HG03432 (cell line): ENCODE results near the gene RUNX1.

ENCODE experiments used
- ATAC-seq: cut with Tn5 transposase; IDR thresholded peaks from one replicate; pipeline ENCODE4 v1.9.1; 2021; ENCODE audit warnings: mild to moderate bottlenecking, moderate library complexity; ENCODE audit not compliant: unreplicated experiment

RUNX1 gene

DNA sequence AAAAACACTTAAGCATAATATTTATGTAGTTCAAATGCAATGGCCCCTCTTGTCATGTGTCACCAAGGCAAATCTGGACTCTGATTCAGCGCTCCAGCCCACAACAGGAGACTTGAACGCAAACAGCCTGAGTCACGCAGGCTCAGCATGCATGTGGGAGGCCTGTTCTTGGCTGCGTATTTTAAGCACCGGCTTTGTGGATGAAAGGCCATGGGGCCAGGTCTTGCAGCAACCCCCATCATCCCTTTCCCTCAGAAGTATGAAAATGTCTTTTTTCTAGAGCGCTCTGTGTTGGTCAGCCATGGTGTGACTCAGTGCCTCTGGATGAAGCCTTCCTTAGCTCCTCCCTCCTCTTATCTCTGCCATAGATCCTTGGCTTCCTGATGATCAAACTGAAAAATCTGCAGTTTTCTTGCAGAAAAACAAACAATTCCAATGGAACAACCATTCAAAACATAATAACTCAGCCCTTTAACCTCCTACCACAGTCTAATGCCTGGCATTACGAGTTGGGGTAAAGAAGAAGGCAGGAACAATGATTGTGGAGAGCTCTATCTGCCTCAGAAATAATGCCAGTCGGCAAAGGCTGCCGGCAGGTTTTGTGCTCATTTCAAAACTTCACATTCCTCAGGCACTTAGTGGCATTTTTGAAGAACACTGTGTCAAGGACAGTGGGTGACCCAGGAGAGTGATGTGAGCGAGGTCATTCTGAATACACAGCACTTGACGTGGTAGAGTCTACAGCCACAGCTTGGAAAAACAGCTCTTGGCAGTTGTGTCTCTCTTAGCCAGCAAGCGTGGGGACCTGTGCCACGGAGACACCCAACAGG is 212.8 kb downstream of the RUNX1 start:
- no peak for ATAC-seq

DNA sequence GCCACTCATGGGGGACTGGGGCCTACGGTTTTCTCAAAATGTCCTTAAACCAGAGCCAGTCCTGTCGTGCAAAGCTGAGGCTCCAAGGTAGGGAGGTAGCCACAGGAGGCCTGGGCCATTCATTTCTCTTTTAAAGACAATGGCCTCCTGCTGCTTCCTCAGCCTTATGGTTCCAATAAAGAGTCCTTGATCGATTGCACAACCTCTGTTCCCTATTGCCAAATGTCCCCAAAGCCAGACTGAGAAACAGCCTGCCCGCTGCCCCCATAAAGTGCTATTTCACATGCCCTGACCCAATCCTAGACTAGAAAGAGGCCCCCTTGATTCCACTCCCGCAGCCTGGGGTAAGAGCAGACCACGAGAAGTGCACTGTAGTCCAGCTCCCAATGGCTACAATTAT is 213.6 kb downstream of the RUNX1 start:
- no peak for ATAC-seq

DNA sequence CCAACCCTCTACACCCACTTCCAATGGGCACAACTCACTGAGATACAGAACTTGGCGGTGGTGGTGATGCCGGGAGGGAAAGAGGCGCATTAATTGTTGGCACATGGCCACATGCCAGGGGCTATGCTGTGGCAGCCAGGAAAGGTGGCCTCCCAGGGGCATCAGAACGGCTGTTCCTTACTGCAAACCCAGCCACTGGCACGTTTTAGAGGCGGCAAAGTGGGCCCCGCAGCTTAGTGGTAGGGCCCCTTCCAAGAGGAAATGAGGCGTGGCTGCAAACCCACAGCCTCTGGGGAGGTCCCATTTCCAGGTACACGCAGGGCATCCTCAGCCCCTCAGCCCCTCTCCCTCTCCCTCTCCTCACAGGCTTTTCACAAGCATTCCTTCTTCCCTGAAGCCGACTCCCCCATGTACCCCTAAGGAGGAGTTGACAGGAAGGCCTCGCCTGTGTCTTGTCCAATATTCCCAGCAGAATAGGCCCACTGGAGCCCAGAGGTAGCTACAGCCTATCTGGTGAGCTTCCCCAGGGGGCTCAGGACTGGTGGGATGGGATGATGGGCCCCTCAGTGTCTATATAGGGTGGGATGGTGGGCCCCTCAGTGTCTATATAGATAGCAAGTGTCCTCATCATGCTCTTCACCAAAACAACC is 214.1 kb downstream of the RUNX1 start:
- ATAC-seq, result no peak

DNA sequence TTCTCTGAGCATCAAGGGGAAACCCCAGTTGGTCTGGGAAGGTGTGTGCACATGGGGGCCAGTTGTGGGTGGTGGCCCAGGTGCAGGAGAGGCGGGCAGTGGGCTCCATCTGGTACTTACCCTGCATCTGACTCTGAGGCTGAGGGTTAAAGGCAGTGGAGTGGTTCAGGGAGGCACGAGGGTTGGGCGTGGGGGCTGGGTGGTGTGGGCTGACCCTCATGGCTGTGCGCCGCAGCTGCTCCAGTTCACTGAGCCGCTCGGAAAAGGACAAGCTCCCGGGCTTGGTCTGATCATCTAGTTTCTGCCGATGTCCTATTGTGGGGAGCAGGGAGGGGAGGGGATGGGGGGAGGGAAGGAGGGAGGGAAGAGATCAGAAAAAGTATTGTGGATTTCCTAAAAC is 214.8 kb downstream of the RUNX1 start:
- ATAC-seq, result no peak

DNA sequence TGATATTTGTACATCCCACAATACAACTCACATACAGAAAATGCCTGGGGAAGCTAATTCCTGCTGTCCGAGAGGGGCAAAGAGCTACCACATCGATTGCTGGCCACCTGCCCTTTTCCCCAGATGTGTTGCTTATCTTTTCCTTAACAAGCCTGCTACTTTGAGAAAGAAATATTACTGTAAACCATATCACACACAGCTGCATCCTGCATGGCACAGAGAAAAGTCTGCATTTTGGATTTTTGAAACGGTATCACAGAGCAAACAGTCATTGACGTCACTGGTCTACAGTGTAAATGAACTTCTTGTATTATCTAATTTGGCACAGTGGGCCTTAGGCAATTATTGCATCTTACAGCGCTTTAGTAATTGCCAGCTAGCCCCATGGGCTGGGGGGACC is 215.6 kb downstream of the RUNX1 start:
- ATAC-seq, result no peak

DNA sequence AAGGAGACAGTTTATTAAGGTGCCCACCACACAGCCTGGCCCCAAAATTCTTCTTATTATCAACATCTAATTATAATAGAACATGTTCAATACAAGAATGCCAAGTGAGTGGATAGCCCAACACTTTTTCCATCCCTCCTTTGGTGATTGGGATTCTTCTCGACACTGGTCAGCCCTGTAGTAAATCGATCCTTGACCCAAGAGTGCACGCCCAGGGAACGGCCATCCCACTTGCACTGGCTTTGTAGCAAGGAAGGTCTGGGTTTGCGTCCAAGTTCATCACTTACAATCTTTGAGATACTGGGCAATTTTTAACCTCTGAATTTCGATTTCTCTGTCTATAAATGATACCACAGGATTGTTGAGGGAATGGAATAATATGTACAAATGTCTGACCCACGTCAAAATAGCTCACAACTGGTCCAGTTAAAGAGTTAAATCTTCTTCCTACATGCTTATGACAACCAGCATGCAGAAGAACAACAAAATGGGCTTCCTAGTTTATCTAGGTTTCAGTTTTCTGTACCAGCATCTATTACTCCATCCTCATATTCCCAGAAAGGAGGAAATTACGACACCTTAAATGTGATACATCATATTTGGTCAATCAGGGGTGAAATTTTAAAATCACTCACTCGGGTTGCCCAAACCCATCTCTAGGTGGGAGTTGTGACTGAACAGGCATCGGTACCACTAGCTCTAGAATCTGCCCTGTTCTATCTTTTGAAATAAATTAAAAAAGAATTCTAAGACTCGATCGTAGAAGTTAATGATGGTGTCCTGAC is 218.5 kb downstream of the RUNX1 start:
- no peak for ATAC-seq

DNA sequence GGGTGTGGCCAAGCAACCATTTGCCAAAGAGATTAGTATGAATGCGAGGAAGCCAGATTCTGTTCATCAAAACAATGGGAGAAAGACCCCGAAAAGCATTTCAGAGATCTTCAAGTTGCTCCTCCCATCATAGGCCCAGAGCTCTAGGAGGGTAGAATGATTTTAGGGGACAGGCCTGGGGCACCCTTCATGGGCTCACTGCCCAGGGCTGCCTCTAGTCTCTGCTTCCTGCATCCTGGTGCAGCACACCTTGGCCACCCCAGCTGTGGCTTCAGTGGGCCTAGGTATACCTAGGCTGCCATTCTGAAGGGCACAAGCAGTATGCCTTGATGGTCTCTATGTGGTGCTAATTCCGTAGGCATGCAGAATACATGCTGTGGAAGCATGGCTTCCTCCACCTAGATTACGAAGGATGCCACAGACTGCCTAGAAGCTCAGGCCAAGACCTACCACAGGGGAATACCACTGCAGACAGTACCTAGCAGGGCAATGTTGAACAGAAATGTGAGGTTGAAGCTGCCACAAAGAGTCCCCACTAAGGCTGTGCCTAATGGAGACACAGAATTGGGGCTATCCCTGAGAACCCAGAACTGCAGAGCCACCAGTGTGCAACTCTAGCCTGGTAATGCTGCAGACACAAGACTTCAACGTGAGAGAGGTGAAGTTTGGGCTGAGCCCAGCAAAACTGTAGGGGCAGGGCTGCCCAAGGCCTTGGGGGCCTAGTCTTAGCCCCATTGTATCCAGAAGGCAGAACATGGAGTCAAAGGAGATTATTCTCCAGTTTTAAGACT is 221.5 kb downstream of the RUNX1 start:
- ATAC-seq, result no peak

DNA sequence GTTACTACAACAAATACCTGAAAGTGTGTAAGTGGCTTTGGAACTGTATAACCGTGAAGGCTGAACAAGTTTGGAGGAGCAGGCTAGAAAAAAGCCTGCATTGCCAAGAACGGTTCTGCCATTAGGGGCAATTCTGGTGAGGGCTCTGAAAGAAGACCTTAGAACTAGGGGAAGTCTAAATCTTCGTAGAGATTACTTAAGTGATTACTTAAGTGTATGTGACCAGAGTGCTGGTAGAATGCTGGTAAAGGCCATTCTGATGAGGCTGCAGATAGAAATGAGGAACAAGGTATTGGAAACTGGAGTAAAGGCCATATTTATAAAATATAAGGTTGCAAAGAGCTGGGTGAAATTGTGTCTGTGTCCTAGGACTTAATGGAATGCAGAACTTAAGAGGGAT is 222.3 kb downstream of the RUNX1 start:
- no peak for ATAC-seq

DNA sequence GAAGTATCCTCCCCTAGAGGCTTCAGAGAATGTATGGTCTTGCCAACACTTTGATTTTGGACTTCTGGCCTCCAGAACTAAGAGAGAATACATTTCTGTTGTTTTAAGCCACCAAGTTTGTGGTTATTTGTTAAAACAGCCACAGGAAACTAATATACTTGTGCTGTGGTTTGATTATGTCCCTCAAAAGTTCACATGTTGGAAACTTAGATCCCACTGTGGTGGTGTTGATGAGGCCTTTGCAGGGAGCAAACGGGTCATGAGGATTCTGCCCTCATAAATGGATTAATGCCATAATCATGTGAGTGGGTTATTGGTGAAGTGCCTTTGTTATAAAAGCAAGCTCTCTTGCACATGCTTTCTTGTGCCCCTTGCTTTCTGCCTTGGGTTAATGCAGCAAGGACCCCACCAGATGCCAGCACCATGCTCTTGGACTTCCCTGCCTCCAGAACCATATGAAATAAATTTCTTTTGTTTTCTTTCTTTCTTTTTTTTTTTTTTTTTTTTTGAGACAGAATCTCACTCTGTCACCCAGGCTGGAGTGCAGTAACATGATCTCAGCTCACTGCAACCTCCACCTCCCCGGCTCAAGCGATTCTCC is 223.1 kb downstream of the RUNX1 start:
- no peak for ATAC-seq

DNA sequence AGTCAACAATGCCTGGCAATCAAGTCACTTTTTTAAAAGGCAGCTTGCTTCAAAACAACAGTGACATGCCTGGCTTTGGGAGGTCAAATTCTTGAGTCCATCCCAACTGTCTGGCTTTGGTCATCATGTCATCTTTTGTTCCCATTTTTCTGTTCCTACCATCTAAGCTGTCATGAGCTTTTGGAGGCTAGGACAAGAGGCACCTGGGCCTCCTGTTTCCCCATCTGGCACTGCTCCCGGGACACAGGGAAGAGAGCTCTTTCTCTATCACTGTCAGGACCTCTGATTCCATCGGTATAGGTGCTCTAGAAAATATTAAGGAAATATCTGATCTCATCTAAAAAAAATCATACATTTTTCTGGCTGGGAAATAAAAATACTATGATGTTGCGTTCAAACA is 224.0 kb downstream of the RUNX1 start:
- ATAC-seq, result no peak

DNA sequence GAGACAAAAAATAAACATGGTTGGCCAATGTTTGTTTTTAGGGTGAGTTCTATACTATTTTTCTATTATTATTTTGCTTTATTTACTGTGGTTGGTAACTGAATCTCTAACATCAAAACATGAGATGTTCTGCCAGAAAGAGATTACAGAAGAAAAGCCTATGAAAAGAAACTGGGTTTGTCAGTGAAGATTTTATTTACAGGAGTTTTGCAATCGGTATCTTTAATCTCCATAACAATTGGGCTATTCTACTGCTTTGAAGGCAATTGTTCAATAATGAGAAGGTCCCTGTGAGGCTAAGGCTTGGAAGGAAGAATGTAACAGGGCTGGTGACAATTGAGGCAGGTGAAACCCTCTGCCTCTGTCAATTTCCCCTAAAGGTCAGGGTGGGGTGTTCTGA is 224.8 kb downstream of the RUNX1 start:
- ATAC-seq, result no peak

DNA sequence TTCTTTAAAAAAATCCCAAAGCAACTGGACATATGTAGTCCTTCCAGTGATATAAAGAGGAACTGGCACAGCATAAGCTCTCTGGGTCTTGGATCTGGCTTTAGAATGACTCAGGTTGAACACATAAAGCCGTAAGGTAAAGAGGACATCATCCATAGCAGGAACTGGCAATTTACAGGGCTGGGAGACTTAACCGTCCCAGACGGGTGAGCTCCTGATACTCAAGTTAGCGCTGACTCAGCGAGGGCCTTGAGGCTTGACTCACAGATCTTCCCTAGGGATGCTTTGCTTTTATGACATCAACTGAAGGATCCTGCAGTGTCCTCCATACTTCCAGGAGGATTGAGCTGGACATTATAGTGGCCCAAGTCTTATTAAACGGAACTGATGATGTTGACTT is 226.2 kb downstream of the RUNX1 start:
- no peak for ATAC-seq

DNA sequence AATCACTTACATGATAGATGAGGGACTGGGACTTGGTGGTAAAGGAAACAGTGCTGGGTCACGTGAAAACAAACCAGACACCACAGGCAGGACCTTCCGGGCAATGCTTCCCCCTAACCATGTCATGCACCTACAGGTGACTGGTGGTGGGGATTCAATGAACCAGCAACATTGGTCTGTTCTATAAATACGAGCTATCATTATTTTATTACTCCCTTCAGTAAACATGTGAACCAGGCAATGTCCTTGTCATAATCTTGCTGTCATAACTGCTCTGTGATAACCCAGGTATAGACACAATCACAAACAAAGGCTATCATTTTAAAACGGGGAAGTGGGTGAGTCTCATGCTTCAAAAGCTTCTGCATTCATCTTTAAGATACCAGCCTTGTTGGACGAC is 226.9 kb downstream of the RUNX1 start:
- no peak for ATAC-seq

DNA sequence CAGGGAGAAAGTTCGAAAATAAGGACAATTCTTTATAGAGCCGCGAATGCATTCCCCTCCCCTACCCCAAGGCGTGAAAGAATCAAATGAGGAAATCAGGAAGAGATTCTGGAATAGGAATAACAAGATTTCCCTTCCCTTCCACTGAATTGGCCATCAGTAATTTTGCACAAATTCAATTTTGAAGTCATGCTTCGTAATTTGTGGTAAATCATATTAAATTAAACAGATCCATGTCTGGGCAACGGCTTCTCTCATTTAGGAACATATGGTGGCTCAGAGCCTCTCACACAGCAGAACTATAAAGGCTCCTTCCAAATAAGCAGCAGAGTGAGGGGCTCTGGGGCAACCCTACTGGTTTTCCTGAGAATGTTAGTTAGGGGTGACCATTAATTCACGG is 227.4 kb downstream of the RUNX1 start:
- no peak for ATAC-seq

DNA sequence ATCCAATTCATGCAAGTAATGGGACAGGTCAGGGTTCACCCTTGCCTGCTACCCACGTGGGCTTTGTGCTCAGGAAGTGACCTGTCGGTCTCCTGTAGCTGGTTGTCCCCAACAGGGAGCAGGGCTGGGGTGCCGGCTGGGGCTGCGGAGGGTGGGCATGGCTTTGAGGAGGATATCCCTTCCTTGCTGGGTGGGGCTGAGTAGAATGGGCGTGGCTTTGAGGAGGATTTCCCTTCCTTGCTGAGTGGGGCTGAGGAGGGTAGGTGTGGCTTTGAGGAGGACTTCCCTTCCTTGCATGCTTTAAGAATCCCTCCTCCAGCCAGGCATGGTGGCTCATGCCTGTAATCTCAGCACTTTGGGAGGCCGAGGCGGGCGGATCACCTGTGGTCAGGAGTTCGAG is 229.1 kb downstream of the RUNX1 start:
- ATAC-seq, result no peak

DNA sequence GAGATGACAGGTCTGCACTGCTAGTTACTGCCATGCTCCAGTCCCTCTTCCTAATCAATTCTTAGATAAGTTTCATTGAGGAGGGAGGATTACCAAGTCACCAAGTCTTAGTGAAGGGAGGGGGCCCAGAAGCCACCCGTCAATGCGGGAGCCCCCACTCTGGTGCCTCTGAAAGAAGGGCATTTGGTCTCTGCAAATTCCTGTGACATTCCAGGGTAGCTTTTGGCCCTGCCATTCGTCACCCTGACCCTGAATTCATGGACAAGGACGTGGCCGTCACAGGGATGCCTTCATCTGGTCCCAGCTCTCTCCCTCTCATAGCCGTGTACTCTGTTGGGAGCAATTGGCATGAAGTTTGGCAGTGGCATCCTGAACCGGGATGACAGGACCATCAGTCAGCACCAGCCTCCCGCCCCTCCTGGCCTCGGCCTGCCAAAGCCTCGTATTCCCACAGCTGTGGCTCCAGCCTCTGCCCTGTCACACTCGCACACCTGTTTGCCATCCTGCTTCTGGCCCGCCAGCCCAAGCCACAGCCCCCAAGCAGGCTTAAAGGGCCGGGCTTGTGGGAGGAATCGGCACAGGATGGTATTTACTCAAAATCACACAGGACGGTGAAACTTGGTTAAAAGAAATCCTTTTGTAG is 229.6 kb downstream of the RUNX1 start:
- ATAC-seq, result no peak

DNA sequence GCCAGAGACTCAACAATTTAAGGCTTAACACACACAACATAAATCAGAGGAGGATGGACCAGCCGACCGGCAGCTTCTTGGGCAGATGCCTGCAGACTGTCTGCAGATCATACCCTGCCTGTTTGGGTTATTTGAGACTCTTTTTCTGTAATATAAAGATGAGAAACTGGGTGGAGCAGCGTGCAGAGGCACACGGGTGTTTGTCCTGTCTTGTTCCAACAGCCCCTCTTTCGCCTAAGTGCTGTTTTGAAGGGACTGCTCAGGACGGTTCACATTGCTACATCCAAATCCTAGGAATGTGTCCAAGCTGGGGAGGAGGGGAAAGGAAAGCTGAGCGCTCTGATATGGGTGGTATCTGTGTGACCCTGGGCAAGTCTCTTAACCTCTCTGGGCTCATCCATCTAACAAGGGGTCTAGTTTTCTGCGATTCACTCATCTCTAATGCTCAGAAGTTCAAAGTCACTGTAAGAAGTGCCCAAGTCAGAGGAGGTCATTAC is 230.4 kb downstream of the RUNX1 start:
- ATAC-seq, result no peak

DNA sequence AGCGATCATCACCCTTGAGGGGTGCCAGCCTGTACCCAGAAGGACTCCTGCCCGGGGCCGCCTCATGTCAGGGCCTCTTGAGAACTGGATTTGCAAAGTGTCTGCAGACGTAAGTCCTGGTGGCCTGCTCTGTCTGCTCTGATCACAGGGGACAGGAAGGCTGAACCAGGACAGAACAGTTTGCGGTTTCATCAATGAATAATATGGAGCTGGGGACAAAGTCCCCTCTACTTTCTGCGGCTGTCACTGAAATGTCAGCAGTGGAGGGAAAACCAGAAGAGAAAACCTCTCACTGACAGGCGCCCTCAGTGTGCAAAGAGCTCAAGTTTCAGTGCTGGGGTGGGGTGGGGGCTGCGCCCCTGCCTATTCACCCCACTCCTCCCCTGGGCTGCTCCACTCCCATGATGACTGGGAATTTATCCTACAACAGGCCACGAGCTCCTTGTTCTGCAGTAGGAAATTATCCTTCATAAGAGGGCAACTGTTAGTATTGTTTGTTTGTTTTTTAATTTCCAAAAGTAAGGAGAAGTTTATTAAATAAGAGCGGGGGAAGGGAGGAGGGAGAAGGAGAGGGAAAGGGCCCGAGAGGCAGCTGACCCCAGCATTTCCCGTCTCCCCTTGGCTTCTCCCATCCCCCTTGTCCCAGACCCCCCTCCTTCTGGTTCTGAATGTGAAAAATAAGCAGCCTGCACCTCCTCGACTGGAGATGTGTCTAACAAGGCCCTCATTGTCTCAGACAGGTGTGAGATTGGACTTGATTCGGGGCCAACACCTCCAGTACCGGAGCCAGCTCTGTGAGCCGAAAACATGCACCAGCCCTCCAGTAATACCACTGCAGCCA is 231.1 kb downstream of the RUNX1 start:
- ATAC-seq, result no peak
